DMS53 treated with DMSO at 0.1 percent for 48 hours (cell line): Measurements from ENCODE around the gene SRPX.

ENCODE experiments used
- DNase-seq: peaks from one replicate; lab custom pipeline; 2025; ENCODE audit not compliant: unreplicated experiment; lab: John Stamatoyannopoulos, UW

The SRPX gene, protein sequence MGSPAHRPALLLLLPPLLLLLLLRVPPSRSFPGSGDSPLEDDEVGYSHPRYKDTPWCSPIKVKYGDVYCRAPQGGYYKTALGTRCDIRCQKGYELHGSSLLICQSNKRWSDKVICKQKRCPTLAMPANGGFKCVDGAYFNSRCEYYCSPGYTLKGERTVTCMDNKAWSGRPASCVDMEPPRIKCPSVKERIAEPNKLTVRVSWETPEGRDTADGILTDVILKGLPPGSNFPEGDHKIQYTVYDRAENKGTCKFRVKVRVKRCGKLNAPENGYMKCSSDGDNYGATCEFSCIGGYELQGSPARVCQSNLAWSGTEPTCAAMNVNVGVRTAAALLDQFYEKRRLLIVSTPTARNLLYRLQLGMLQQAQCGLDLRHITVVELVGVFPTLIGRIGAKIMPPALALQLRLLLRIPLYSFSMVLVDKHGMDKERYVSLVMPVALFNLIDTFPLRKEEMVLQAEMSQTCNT

DNA sequence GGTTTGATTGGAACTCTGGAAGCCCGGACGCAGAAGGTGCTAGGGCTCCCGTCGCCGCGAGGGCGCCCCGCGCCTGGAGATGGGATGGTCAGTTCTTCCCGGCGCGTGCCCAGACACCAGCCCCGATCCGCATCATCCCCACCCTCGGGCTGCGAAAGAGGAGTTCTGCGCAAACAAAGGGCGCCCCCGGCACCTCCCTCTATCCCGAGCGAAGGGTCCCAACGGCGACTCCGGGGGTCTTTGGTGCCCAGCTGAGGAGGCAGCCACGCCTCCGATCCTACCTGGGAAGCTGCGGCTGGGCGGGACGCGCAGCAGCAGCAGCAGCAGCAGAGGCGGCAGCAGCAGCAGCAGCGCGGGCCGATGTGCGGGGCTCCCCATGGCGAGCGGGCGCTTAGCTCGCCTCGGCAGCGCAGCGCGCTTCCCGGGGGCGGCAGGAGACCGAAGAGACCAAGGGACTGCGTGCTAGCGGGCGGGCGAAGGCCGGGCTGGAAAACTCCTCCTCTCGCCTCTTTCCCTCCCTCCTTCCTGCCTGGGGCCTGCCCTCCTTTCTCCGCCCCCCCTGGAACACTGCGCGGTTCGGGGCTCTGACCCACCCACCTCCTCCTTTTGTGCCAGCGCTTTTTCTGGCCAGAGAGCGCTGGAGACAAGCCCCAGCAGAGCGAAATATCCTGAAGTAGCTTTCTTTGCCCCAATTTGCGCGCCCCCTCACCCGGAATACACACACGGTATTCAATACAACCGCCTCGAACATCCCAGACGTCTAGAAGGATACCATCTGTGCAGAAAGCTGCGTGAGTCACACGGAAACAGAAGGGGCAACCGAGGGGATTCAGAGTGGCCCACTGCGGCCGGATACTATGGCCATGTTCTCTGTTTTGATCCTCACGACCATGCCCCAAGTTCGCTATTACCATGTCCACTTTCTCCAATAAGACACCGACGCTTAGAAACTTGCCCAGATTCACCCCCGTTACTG is at the start of gene SRPX:
TSS of gene SRPX (minus strand) at position 457 of the 976 bp plus-strand sequence. CDS start at position 378, 79 bp downstream.
- DNase-seq, result no peak

DNA sequence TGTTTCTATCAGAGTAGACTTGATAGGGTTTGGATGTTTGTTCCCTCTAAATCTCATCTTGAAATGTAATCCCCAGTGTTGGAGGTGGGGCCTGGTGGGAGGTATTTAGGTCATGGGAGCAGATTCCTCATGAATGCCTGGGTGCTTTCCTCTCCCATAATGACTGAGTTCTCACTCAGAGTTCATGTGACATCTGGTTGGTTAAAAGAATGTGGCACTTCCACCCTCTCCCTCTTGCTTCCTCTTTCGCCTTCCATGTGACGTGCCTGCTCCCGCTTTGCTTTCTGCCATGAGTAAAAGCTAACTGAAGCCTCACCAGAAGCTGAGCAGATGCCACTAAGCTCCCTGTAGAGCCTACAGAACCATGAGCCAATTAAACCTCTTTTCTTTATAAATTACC is 47.3 kb upstream of the SRPX start:
- DNase-seq, result peak; percentile 31

DNA sequence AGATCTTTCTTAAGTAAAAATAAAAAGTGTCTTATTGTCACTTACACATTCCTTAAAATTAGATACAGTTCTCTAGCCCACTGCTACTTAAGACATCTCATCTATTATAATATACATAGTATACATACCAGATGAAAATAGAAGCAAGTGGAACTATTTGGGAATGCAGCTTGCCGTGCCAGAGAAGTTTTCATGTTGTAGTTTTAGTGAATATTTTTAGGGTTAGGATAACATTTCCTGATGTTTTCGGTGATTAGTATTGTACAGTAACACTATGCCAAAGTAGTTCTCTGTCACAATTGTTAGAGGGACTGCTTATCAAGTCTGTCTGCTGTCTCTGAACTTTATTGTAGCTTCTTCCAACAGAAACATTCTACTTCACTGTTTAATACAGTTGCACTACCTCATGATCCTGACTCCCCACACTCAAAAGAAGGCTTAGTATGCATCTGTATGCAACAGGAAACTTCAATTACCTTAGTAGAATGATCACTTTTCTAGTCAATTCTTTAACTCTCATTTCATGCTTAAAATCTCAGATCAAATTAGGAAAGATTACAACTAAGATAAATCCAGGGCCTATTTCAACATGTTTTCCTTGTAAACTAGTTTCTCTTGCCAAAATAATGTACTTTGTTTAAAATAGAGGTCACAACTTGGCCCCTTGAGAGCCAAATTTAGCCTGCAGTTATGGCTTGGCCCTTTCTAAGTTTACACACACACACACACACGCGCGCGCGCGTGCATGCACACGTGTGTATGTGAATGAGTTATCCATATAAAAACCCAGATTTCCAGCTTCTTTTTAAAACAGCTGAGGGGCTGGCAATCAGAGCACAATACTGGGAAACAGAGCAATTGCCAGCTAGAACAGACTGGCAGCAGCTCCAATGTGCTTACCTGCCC is 42.3 kb upstream of the SRPX start:
- no peak for DNase-seq

DNA sequence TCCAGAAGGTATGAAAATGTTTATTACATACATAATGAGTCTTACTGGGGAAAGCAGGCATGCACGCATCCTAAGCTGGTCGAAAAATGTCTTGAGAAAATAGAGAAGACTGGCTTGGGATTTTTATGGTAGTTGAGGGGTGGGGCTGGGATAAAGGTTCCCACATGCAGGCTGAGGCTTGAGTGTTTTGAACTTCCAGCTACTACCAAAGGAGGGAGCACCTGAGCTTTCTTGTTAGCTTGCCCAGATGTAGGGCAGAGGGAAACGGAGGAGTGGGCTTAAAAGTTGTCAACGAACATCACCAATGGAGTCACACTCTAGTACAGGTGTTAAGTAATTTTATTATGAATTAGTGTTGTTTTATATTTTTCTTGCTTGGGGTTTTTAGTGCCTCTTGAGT is 39.6 kb upstream of the SRPX start:
- DNase-seq, result peak; percentile 9

DNA sequence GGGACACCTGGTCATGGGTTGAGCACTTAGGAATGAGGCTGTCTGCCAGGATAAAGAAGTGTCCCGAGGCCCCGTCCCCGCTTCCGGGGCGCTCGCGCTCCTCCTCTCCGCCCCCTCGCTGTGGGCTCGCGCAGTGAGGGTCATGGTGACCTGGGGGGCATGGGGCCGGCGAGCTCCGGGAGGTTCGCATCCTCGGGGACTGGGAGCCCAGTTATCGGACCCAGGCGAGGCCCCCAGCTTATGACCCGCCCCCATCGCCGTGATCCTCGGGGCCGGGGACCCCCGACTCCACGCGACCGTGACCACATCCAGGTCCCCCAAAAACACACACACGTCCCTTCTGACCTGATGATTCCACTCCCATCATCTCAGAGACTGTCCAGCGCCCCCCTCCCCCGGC is 35.3 kb upstream of the SRPX start:
- no peak for DNase-seq

DNA sequence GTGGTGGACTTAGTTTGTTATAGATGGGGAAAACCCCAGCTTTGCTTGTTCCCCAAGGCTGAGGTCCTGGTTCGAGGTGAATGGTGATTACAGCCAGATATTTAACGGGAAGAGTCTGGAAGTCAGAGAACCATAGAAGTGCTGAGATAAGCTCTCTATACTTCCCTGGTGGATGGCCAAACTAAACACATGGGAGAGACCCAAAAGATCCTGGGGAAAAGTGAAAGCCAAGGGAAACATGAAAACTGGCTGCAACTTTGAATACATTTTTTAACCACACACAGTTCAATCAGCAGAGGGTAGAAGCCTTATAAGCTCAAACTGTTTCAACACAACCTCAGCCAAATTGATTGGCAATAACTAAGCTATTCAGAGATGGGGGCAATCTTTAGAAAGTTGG is 29.3 kb upstream of the SRPX start:
- DNase-seq, result no peak

DNA sequence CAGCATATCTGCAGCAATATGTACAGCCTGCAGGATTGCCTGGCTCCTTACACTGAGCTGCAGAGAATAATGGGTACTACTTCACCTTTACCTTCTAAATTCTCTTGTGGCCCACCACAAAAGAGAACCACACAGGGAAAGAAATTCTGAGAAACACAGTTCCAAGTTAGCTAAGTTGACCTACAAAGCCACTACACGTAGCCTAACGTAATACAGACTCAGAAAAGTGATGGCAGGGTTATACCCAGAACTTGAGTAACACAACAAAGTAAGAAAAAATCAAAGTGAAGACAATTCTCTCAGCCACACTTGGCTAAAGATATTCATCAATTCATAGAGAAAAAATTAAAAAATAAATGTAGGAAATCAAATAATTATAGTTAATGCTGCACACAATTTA is 26.4 kb upstream of the SRPX start:
- DNase-seq, result no peak

DNA sequence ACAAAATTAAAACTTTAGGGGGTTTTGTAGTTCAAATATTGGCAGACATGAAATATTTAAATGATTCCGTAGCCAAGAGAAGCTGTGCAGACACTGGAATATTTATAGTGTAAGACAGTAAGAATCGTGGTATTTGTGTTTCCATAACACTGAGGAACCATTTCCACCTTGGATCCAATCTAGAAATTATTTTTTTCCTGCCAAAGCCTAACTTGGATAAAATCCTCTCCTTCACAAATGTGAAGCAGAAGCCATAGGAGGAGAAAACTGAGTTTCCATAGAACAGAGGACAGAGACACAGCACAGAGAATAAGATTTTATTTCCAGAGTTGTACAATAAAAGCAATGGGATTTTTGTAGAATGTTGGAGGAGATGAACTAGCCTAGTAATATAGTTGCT is 19.9 kb upstream of the SRPX start:
- DNase-seq, result no peak

DNA sequence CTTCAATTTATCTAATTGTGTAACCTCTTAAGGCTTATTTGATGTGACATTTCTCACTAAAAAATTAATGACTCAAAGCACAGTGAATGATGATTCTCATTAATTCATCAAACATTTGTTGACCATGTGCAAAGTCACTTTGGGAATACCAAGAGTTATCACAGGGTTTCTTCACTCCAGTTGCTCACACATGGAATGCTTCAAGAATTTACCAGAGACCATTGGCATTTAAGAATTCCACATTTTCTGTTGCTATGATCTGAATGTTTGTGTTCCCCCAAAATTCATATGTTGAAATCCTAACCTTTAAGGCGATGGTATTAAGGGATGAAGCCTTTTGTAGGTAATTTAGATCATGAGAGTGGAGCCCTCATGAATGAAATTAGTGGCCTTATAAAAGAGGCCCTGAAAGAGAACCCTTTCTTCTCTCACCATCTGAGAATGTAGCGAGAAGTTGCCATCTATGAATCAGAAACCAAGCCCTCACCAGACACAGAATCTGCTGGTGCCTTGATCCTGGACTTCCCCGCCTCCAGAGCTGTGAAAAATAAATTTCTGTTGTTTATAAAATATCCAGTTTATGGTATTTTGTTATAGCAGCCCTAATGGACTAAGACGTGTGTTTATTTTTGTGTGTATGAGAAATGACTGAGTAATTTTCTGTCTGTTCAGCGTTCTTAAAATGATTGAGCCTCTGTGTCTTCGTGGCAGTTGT is 16.4 kb upstream of the SRPX start:
- DNase-seq, result no peak

DNA sequence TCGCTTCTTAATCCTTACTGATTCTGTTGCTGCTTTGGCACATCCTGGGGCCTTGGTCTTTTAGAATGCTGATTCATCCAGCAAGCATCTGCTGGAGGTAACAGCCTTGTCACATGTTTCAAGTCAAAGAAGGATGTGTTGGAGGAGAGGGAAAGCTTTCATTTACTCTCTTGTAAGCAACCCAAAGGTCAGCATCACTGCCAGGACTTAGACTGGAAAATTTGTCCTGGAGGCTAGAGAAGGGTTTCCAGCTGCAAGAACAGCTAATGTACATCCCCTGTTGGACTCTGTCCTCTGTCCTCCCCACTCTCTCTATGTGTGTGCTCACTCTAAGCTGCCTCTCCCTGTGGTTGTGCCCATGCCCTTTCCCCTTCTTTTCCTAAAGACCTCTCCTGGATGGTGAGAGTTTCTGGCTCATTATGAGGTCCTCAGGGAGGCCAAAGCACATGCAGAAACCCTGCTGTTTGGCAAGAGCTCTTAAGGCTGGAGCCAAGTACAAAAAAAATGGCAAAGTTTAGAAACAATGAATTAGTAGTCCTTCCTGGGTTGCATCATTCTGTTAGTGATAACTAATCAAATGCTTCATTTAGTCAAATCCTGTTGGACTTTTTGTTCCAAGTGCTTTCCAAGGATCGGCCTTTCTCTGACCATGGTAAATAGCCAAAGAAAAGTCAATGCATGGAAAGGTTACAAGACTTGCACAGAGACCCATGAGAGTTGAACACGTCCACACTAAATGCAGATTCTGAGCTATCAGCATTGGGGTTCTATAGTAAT is 13.4 kb upstream of the SRPX start:
- no peak for DNase-seq

DNA sequence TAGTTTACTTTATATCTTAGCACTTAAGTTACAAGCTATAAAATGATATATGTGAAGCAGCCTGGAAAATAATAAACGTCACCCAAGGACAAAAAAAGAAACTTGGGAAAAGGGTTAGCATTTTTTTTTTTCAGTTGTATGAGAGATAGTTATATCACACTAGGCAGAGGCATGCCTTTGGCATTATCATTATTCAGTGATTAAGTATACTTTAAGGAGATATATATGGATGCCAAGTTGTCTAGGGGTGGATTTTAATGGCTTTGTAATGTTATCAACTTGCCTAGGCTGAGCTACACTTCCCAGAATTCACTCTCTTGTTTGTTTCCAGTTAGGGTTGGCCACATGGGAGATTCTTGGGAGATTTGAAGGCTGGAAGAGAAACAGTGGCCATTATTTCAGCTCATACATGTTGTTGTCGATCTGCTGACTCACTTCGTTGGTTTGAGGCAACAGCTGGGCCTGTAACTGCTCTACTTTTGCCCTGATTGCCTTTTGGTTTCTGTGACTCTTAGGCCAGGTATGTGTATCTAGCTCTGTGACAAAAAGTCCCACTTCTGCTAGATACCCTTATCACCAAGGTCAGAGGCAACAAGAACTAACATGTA is 11.5 kb upstream of the SRPX start:
- DNase-seq, result no peak

DNA sequence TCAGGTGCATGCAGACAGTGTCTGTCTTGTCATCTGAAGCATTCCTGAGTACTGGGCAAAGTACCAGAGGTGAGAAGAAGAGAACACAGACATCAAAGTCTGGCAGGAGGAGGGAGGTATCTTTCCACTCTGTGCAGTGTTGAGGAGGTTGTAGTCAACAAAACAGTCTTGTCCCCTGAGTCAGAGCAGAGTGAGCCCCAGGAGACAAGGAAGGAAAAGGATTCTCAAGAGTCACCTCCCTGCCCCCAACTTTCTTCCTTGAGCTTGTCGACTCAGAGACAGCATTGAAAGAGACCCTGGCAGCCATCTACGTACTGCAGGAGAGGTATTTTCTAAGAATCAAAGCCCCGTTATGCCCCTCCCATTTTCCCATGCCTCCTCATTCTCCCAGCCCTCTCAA is 4.4 kb upstream of the SRPX start:
- no peak for DNase-seq

DNA sequence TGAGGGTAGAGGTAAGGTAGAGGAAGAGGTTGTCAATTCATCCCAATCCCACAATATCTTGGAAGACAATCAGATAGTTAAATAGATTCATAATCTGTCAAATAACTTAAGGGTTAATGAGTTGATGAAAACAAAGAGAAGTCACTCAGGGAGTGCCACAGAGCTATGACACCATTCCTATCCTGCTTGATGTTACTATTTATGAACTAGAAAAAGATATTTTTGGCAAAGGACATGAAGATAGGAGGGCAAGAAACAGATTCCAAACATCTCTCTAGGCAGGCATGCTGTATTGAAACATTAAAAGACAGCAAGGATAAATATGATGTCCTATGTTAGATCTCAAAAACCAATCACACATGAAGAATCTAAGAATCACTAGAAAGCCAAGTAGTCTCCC is 3.5 kb upstream of the SRPX start:
- DNase-seq, result no peak

DNA sequence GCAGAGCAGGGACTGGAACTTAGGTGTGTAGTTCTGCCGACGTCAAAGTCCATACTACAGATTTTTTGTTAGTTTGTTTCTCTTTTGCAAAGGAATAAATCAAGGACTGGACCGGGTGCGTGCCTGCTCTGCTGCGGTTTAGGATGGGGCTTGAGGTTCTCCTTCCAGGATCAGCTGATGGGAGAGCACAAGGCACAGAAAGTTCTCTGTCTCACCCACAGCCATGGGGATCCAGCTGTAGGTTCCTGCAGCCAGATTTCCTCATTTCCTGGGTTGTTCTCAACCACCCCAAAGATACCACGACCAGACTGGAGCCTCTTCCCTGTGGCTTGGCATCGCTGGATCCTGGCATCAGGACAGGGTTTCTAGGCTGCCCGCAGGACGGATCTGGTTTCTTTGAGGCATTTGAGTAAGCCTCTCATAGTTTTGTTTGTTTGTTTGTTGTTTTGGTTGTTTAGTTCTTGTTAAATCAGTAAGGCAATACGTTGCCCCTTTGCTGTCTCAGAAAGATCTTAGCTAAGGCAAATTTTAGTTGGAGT is 789 bp upstream of the SRPX start:
- no peak for DNase-seq

DNA sequence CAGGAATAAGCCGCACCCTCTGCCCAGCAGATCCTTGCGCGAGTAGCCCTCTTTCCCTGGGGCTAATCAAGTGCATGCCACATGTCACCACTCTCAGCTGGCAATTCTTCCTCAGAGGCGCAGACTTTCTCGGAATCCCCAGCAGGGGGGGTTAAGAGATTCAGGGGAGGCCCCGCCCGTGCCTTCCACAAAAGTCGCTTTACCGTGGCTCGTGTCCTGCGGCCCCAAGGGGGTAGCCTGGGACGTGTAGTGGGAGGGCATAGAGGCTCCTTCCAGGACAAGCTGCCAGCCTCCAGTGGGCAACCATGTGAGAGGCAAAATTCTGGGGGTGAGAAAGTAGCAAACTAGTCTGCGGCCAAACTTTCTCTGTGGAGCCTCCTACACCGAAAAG is 652 bp downstream of the SRPX start:
- peak; percentile 7 for DNase-seq

DNA sequence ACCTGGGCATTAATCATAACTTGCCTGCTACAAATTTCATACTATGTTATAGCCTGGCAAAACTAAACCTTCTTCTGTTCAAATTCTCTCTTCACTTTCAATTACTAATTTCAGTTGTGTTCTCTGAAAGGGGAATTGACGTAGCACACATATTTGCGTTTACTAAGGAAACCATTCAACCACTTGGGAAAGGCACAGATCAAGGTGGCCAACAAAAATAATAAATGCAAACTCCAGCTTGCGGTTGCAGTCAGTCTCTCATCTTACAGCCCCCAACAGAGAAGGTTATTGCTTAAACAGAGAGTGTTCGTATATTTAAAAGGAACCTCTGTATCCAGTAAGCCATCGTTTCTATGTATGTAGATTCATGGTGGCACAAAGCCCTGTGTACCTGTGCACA is 4.0 kb downstream of the SRPX start:
- no peak for DNase-seq

DNA sequence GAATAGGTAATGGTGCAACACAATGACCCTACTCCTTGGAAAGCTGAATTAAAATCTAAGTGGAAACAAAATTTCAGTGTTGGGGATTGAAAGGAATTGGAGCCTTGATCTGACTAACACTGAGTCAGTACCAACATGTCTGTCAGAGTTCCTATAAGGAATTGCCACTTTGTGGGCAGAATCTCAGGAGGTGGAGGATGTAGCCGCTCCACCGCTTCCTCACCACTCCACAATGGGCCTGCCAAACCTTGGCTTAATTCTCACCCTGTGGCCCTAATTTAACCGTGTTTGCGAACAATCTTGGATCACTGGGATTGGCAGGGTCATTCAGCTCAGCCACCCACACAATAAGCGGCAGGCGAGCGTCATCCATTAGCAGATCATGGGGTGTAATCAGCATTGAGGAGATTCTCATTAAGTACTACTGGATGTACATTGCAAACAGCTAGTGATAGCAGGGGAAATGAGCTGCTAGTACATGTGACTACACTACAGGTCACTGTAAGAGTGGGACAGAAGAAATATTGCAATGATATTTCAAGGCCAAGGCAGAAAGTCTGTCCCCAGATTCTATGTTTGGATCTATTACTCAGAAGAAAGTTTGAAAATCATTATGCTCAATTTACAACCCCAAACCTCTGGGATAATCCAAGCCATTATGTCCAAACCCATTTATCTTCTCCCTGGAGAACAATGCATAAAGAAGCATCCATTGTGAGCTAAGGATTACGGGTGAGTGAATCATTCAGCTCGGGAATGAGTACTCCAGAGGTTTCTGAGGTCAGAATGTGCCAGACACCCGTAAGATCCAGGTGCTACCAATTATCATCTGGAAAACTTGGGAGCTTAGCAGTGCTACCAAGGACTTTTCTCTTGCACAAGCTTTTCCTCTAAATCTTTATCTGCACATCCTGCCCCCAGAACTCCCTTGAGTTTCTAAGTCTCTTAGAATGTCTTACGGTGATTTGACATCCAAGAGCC is 5.8 kb downstream of the SRPX start:
- DNase-seq, result no peak

DNA sequence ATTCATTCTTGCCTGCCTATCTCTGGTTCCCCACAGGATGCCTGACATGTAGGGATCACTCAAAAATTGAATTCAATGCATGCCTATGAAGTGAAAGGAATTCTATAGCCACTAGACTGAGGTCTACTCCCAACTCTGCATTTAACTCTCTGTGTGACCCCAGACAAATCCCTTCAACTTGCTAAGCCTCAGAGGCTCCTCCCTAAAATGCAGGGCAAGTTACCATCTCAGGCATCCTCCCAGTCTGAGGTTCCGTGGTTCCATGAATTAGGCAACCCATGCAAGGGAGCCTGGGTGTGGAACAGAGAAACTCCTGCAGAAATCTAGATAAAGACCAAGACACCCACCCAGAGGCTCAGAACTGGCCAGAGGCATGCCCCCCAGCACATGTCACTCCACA is 6.6 kb downstream of the SRPX start:
- no peak for DNase-seq
